ENCODE results near the gene DNAH7.

DNA sequence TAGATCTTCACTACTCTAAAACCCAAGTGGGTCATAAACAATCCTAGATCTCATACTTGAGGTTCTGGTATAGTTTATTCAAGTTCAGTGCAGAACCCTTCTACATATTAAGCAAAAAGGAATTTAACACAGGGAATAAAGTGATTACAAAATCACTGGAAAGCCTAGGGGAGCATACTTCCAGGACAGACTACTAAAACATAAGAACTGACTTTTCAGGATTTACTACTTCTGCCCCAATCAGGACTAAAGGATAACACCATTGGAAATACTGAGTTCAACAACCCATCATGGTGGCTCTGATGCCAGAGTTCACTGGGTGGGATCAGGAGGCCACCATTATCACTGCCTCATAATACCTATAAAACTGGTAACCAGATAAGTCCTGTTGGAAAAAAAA, 123.6 kb downstream of the DNAH7 start:
- TF ChIP-seq POLR2A (IDR thresholded peaks at IDR 0.05) (no peak), EP300 (IDR thresholded peaks at IDR 0.05) (no peak)
- TF ChIP-seq, protein P1, sequence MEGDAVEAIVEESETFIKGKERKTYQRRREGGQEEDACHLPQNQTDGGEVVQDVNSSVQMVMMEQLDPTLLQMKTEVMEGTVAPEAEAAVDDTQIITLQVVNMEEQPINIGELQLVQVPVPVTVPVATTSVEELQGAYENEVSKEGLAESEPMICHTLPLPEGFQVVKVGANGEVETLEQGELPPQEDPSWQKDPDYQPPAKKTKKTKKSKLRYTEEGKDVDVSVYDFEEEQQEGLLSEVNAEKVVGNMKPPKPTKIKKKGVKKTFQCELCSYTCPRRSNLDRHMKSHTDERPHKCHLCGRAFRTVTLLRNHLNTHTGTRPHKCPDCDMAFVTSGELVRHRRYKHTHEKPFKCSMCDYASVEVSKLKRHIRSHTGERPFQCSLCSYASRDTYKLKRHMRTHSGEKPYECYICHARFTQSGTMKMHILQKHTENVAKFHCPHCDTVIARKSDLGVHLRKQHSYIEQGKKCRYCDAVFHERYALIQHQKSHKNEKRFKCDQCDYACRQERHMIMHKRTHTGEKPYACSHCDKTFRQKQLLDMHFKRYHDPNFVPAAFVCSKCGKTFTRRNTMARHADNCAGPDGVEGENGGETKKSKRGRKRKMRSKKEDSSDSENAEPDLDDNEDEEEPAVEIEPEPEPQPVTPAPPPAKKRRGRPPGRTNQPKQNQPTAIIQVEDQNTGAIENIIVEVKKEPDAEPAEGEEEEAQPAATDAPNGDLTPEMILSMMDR (IDR thresholded peaks at IDR 0.05) = no peak

Data from tibial nerve (tissue), 4 donors.